HG03469 (cell line): ENCODE measurements around the gene PCDHGA6.

Source experiments
- ATAC-seq: cut with Tn5 transposase; IDR thresholded peaks from one replicate; pipeline ENCODE4 v1.9.1; 2021; ENCODE audit warnings: mild to moderate bottlenecking, moderate library complexity, moderate number of reproducible peaks; ENCODE audit not compliant: unreplicated experiment

The PCDHGA6 gene

DNA sequence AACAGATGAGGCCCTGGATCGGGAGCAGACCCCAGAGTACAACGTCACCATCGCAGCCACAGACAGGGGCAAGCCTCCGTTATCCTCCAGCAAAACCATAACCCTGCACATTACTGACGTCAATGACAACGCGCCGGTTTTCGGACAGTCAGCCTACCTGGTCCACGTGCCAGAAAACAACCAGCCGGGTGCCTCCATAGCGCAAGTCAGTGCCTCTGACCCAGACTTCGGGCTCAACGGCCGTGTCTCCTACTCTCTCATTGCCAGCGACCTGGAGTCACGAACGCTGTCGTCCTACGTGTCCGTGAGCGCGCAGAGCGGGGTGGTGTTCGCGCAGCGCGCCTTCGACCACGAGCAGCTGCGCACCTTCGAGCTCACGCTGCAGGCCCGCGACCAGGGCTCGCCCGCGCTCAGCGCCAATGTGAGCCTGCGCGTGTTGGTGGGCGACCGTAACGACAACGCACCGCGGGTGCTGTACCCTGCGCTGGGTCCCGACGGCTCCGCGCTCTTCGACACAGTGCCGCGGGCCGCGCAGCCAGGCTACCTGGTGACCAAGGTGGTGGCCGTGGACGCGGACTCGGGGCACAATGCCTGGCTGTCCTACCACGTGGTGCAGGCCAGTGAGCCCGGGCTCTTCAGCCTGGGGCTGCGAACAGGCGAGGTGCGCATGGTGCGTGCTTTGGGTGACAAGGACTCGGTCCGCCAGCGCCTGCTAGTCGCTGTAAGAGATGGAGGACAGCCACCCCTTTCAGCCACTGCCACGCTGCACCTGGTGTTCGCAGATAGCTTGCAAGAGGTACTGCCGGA, 45.6 kb downstream of the PCDHGA6 start:
- ATAC-seq, result no peak

DNA sequence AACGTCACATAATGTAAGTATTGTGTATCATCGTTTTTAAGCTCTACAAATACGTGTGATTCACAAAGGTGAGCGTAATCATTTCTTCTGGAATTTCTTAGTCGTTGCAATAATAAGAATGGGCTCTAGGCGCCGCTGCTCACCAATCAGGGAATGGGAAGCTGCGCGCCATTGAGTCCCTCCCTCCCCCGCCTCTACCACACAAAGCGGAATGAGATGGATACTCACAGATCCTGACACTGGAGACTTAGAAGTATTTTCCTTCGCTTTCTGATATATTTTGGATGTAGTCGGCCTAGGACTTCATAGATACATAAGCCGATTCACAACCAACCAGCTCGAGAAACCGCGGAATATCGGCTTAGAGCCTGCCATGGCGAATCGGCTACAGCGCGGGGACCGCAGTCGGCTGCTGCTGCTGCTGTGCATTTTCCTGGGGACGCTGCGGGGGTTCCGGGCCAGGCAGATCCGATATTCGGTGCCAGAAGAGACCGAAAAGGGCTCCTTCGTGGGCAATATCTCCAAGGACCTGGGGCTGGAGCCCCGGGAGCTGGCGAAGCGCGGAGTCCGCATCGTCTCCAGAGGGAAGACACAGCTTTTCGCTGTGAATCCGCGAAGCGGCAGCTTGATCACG, 47.3 kb downstream of the PCDHGA6 start, which contains the start of gene PCDHGA11:
Gene PCDHGA11 (plus strand): TSS at position 197 of the 634 bp plus-strand sequence. CDS start 177 bp downstream, at position 374.
- no peak for ATAC-seq

DNA sequence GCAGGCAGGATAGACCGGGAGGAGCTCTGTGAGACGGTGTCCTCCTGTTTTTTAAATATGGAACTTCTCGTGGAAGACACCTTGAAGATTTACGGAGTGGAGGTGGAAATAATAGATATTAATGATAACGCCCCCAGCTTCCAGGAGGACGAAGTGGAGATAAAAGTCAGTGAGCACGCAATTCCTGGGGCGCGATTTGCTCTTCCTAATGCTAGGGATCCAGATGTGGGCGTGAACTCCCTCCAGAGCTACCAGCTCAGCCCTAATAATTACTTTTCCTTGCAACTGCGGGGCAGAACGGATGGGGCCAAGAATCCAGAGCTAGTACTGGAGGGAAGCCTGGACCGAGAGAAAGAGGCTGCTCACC, 47.8 kb downstream of the PCDHGA6 start:
- ATAC-seq, result no peak

DNA sequence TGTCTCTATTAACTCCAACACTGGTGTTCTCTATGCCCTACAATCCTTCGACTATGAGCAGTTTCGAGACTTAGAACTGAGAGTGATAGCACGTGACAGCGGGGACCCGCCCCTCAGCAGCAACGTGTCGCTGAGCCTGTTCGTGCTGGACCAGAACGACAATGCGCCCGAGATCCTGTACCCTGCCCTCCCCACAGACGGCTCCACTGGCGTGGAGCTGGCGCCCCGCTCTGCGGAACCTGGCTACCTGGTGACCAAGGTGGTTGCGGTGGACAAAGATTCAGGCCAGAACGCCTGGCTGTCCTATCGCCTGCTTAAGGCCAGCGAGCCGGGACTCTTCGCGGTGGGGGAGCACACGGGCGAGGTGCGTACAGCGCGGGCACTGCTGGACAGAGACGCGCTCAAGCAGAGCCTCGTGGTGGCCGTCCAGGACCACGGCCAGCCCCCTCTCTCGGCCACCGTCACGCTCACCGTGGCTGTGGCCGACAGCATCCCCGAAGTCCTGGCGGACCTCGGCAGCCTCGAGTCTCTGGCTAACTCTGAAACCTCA, 49.1 kb downstream of the PCDHGA6 start:
- no peak for ATAC-seq

DNA sequence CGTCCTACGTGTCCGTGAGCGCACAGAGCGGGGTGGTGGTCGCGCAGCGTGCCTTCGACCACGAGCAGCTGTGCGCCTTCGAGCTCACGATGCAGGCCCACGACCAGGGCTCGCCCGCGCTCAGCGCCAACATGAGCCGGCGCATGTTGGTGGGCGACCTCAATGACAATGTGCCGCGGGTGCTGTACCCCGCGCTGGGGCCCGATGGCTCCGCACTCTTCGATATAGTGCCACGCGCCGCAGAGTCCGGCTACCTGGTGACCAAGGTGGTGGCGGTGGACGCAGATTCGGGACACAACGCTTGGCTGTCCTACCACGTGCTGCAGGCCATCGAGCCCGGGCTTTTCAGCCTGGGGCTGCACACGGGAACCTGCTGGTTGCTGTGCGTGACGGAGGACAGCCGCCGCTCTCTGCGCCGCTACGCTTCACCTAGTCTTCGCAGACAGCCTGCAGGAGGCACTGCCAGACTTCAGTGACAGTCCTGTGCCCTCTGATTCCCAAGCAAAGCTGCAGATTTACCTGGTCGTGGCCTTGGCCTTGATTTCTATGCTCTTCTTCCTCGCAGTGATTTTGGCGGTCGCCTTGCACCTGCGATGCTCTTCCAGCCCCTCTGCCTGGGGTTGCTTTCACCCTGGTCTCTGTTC, 54.2 kb downstream of the PCDHGA6 start:
- ATAC-seq, result no peak
